Vagina (tissue), 2 donors: ENCODE measurements around the gene ADAMTSL1. TPM values are rescaled to one million over a fixed set of nuclear protein-coding genes. Genes with fewer than 3 reads are reported as not detected.

Experiments used
- DNase-seq, 2 donors: peaks; one replicate each; pipeline ENCODE4 v3.0.0-alpha.2; 2017; ENCODE audit errors: extremely low spot score in 2 of 2
- H3K27ac ChIP-seq: fragments of 200-600 bp; sonication (generic); one replicate; pipeline ENCODE4 v1.5.1; 2019
- H3K27me3 ChIP-seq: fragments of 200-600 bp; sonication (generic); one replicate; pipeline ENCODE4 v1.5.1; 2019
- H3K36me3 ChIP-seq, 2 donors: fragments of 200-600 bp; sonication (generic); one replicate each; pipeline ENCODE4 v1.5.1; 2017 to 2019
- H3K4me1 ChIP-seq: fragments of 200-600 bp; sonication (generic); one replicate; pipeline ENCODE4 v1.5.1; 2019
- H3K4me3 ChIP-seq, 2 donors: fragments of 200-600 bp; sonication (generic); 1 replicate in 1 of 2; 2 replicates in 1 of 2; pipeline ENCODE4 v1.5.1; 2016 to 2019
- H3K9me3 ChIP-seq: fragments of 200-600 bp; sonication (generic); one replicate; pipeline ENCODE4 v1.5.1; 2019
- CTCF ChIP-seq, 3 experiments: fragments of 450-650 bp in 2 of 3; fragments of 200-600 bp in 1 of 3; sonication (generic) in 1 of 3; IDR thresholded peaks; one replicate each; pipeline ENCODE4 v1.5.1; 2017 to 2019; ENCODE audit warnings: antibody characterized with exemption in 3 of 3, mild to moderate bottlenecking in 2 of 3, moderate library complexity in 2 of 3
- POLR2A ChIP-seq, 2 donors: fragments of 450-650 bp; IDR thresholded peaks; one replicate each; pipeline ENCODE4 v1.6.1; 2017; ENCODE audit warnings: antibody characterized with exemption in 2 of 2, mild to moderate bottlenecking in 2 of 2, moderate library complexity in 2 of 2
- POLR2AphosphoS5 ChIP-seq, 2 donors: sonication (generic); formaldehyde crosslinking; IDR thresholded peaks; one replicate each; pipeline ENCODE4 v1.9.0; 2017; ENCODE audit warnings: antibody characterized with exemption in 2 of 2, mild to moderate bottlenecking in 2 of 2, low read depth in 1 of 2; ENCODE audit not compliant: insufficient read depth in 1 of 2
- intact Hi-C: fragments of 100-400 bp; cut with DNase I; formaldehyde crosslinking; loops from one replicate; pipeline ENCODE4 v1.15.1; 2023
- total RNA-seq: library from RNA; depleted of rRNA; stranded (reverse); fragments of >200 nt; gene quantifications from one replicate; pipeline ENCODE4 v1.2.3, GENCODE V29; 2016

ADAMTSL1 gene
- total RNA-seq, 1 donor from 2014 or later: 8.1 TPM

DNA sequence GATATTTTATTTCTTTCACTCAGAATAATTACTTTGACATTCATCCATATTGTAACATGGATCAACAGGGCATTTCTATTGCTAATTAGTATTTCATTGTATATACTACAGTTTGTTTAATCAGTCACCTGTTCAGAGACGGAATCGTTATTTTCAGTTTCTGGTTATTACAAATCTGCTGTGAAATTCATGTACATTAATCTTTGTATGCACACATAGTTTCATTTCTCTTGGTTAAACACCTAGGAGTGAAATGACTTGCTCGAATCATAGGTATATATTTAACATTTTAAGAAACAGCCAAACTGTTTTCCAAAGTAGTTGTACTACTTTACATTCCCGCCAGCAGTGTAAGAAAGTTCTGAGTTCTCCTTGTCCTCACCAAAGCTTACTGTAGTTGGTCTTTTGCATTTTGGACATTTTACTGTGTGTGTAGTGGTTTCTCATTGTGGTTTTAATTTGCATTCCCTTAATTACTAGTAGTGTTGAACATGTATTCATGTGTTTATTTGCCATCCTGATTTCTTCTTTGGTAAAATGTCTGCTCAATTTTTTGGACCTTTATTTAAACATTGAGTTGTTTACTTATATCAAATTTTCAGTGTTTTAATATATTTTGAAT lies 360.9 kb downstream of the ADAMTSL1 start:
- Histone ChIP-seq H3K4me1 (no peaks in the 10 kb centered on the region), H3K9me3 (no peaks in the 10 kb centered on the region), H3K27ac (no peak overlapping the region), H3K4me3 (no peak overlapping the region), H3K27me3 (no peaks in the 10 kb centered on the region), H3K36me3 (no peaks in the 10 kb centered on the region)
- no peak for DNase-seq
- intact Hi-C loops: no loop called here
- TF ChIP-seq POLR2A (IDR thresholded peaks at IDR 0.05): no peak
- TF ChIP-seq CTCF (IDR thresholded peaks at IDR 0.05): no peak
- TF ChIP-seq POLR2AphosphoS5 (IDR thresholded peaks at IDR 0.05; ENCODE audit: insufficient read depth in 1 of 2, low read depth in 1 of 2): no peak

GRCh38 chr9:18837402-18837801 lies 363.4 kb downstream of the ADAMTSL1 start:
- intact Hi-C loops: no loop called here
- no peak for TF ChIP-seq CTCF (IDR thresholded peaks at IDR 0.05)
- no peak for TF ChIP-seq POLR2AphosphoS5 (IDR thresholded peaks at IDR 0.05; ENCODE audit: insufficient read depth in 1 of 2, low read depth in 1 of 2)

GRCh38 chr9:18847576-18848275 lies 373.8 kb downstream of the ADAMTSL1 start:
- intact Hi-C loops: no loop called here
- H3K9me3 ChIP-seq: no peaks in the 10 kb centered on the region
- H3K36me3 ChIP-seq: no peaks in the 10 kb centered on the region
- DNase-seq: no peak
- H3K27ac ChIP-seq: no peak overlapping the region
- no peak for TF ChIP-seq POLR2AphosphoS5 (IDR thresholded peaks at IDR 0.05; ENCODE audit: insufficient read depth in 1 of 2, low read depth in 1 of 2)
- no peak for TF ChIP-seq POLR2A (IDR thresholded peaks at IDR 0.05)
- TF ChIP-seq CTCF (IDR thresholded peaks at IDR 0.05): no peak
- H3K4me1 ChIP-seq: no peaks in the 10 kb centered on the region
- H3K27me3 ChIP-seq: no peaks in the 10 kb centered on the region
- no peak overlapping the region for H3K4me3 ChIP-seq

More at GRCh38 chr9:18837402-18837801, 363.4 kb downstream of the ADAMTSL1 start:
- no peaks in the 10 kb centered on the region for H3K4me1 ChIP-seq
- H3K9me3 ChIP-seq: no peaks in the 10 kb centered on the region
- no peaks in the 10 kb centered on the region for H3K36me3 ChIP-seq
- H3K4me3 ChIP-seq: no peak overlapping the region
- no peaks in the 10 kb centered on the region for H3K27me3 ChIP-seq
- no peak overlapping the region for H3K27ac ChIP-seq
- DNase-seq: no peak

GRCh38 chr9:18848657-18849056 lies 374.7 kb downstream of the ADAMTSL1 start:
- intact Hi-C loops: no loop called here
- no peak overlapping the region for H3K27ac ChIP-seq
- DNase-seq: no peak

More at GRCh38 chr9:18848657-18849056, 374.7 kb downstream of the ADAMTSL1 start:
- H3K9me3 ChIP-seq: no peaks in the 10 kb centered on the region
- no peak overlapping the region for H3K4me3 ChIP-seq
- H3K4me1 ChIP-seq: no peaks in the 10 kb centered on the region
- no peaks in the 10 kb centered on the region for H3K27me3 ChIP-seq
- TF ChIP-seq CTCF (IDR thresholded peaks at IDR 0.05) (no peak), POLR2A (IDR thresholded peaks at IDR 0.05) (no peak), POLR2AphosphoS5 (IDR thresholded peaks at IDR 0.05; ENCODE audit: insufficient read depth in 1 of 2, low read depth in 1 of 2) (no peak)
- H3K36me3 ChIP-seq: no peaks in the 10 kb centered on the region
